ENCODE measurements around the gene SETBP1.

SETBP1 gene

DNA sequence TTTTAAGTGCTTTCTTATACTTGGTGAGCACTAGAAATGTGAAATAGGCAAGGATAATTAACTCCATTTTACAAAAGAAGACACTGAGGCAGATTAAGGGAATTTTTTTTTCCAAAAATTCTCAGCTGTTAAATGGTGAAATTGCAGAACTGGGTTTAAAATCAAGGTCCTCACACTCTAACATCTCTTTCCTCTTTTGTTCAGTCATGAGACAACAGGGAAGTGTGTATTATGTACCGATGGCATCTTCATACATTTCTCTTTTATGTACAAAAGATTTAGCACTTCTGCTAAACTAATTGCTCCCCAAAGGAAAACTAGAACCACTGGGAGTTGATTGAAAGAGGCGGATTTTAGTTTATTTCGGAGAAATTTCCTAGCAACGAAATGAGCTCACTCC is 203.0 kb downstream of the SETBP1 start:
- DNase-seq = no peak

GRCh38 chr18:44884431-44884830 is 203.7 kb downstream of the SETBP1 start:
- no peak for DNase-seq

- no peak for DNase-seq
These were observed 204.8 kb downstream of the SETBP1 start for GRCh38 chr18:44885507-44885906.

DNA sequence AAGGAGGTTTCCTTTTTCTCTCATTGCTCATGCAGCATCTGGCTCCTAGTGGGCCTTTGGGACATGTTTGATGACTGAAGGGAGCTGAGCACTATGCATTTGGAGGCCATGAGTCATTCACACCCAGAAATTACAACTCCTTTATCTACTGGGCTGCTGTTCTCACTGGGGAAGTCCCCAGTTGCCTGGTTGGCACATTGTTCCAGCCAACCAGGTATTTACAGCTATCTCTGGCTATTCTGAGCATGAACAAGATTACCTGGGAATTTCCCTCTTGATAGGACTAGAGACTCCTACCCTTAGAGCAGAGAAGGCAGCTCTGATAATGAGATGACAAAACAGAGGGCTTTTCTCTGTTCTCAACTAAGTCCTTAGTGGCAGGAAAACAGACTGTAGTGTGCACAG is 206.5 kb downstream of the SETBP1 start:
- DNase-seq = no peak

DNA sequence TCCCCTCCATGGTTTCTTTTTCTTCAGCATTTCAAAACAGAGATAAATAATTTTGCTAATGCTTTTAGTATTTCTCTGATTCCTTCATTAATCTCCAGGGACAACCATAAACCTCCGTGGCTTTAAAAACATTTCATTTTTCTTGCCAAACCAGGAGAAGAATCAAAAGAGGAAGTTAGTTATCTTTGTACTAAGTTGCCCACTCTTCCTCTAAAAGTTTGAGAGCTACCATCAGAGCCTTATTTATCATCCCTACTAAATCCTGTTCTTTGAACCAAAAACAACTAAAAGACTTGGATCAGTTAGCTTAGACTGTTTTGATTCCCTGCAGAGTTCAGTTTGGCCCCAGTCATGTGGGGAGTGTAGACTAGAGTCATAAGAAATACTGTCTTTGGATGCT is 208.4 kb downstream of the SETBP1 start:
- no peak for DNase-seq

DNA sequence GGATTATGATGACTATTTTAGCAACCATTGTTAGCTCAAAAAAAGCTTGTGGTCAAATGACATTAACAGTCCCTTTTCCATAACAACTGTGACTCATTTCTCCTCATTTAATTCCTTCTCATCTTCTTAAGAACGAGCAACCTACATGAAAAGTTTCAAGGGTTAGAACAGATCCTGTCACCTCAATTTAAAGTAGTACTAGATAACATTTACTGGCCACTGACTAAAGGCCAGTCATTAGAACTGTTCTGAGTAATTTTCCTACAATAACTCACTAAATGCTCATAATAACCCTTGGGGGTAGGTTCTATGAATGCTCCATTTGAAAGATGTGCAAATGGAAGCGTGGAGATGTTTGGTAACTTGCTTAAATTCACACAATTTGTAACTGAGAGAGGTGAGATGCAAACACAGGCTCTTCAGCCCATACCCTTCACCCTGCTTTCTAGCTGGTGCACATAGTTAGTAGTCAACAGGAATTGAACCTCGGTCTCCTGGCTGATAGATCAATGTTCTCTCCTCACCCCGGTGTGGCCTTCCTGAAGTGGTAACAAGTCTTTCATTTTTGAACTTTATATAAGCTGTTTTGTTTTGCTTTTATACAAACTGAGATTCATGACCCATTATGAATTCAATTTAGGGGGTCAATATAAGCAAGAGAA is 212.5 kb downstream of the SETBP1 start:
- DNase-seq = no peak

GRCh38 chr18:44893966-44894365 is 213.3 kb downstream of the SETBP1 start:
- no peak for DNase-seq

- no peak for DNase-seq
These were observed 214.6 kb downstream of the SETBP1 start for GRCh38 chr18:44895176-44895798.

DNA sequence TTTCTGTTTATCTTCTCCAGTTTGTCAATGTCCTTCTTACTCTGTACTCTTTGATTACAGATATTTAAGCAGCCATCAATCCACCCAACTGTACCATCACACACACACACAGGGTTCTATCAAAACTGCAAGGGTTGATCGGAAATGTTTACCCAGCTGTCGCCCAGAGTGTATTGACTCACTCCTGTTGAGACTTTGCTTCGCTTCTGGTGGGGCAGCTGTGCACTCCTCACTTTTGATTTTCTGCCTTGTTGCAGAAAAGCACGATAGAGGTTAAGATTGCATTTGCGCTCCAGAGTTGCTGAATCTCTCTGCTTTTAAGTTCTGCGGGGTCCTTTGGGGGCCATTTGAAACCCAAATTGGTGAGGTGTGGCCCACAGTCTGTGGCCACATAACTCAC is 216.2 kb downstream of the SETBP1 start:
- DNase-seq = peak; percentile 45

DNA sequence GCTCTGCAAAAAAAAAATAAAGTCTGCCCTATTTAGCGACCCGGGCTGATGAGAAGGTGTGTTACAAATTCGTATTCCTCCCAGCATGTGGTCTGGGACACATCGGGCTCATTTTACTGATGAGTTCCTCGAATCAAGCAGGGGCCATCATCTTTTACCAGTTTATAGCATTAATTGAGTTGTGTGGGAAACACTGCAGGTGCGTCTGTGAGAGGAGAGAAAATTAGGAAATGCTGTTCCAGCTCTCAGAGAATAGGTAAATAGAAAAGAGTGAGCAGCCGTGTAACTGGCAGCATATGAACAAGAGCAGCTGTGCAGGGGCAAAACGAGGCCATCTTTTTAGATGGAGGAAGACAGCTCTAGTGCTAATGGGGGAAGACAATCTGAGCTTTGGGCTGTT is 216.7 kb downstream of the SETBP1 start:
- no peak for DNase-seq

- DNase-seq = no peak
These were observed 217.1 kb downstream of the SETBP1 start for GRCh38 chr18:44897816-44898215.

GRCh38 chr18:44898498-44898897 is 217.8 kb downstream of the SETBP1 start:
- no peak for DNase-seq

DNA sequence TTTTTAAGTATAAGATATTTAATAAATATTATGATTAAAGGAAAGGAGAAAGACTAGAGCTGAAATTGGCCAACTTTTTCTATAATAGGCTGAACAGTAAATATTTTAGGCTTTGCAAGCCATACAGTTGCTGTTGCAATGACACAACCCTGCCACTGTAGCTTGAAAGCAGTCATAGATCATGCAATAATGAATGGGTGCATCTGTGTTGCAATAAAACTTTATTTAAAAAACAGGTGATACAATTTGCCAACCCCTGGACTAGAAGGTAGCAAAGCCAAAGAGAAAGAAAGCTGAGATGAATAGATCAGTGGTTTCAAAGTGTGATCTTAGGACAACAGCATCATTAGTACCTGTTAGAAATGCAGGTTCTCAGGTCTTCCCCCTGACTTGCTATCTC is 219.1 kb downstream of the SETBP1 start:
- DNase-seq = no peak

GRCh38 chr18:44900627-44901026 is 219.9 kb downstream of the SETBP1 start:
- no peak for DNase-seq

- no peak for DNase-seq
These were observed 220.6 kb downstream of the SETBP1 start for GRCh38 chr18:44901283-44901682.

- no peak for DNase-seq
These were observed 222.6 kb downstream of the SETBP1 start for GRCh38 chr18:44903327-44903726.

DNA sequence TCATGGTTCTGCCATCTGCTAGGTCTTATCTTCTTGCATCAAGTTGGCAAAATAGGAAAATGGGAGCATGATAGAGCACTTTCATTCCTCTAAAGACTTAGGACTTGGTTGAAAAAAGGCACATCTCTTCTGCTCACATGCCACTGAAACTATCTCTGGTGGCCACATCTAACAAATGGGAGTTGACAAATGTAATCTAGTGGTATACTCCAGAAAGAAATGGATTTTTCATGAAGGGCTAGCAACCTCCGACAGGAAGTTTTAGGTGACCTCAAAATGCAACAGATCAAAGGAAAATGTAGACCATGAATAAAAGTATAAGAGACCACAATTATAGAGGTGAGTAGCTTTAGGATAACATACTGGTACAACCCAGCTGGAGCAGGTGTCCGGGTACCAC is 224.1 kb downstream of the SETBP1 start:
- no peak for DNase-seq

- DNase-seq = no peak
These were observed 228.6 kb downstream of the SETBP1 start for GRCh38 chr18:44909191-44909719.

GRCh38 chr18:44911260-44911659 is 230.6 kb downstream of the SETBP1 start:
- no peak for DNase-seq

- DNase-seq = no peak
These were observed 231.1 kb downstream of the SETBP1 start for GRCh38 chr18:44911773-44912172.

- no peak for DNase-seq
These were observed 232.2 kb downstream of the SETBP1 start for GRCh38 chr18:44912740-44913478.

GRCh38 chr18:44914028-44914427 is 233.3 kb downstream of the SETBP1 start:
- DNase-seq = no peak

DNA sequence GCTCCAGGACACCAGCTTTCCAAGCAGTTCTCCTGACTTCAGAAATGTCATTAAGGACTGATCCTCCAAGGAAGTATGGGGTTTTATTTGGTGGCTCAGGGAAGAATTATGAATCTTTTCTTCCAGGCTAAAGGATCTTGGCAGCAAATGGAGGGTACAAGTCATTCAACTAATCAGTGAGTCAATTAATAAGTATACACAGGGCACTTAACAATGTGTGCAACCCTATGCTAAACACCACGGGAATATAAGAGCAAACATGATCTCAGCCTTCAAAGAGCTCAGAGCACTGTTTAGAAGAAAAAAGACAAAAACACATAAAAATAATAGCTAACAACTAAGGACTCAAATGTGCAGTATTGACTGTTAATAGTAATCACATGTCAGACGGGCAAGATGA is 234.5 kb downstream of the SETBP1 start:
- no peak for DNase-seq

DNA sequence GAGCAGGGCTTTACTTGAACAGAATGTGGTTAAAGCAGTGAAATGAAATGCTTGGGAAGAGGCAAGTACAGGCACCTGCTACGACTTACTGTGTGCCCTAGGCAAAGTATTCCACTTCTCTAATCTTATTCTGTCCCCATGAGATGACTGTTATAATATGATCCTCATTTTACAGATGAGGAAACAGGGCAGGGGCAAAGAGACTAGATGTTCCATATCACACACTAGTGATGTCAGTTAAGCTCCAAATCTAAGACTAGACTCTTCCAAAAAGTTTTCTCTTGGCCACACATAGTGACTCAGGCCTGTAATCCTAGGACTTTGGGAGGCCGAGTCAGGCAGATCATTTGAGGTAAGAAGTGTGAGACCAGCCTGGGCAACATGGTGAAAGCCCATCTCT is 235.0 kb downstream of the SETBP1 start:
- no peak for DNase-seq
